H9 (cell line): ENCODE data around the gene HEG1. TPM values are rescaled to one million over a fixed set of nuclear protein-coding genes. Genes with fewer than 3 reads are reported as not detected.

Experiments
- DNase-seq: peaks from one replicate; pipeline ENCODE4 v3.0.0-alpha.2; 2017
- H2AFZ ChIP-seq: one replicate; pipeline ENCODE4 v1.6.1; 2013; ENCODE audit warnings: mild to moderate bottlenecking, low read length, control low read depth, moderate library complexity
- H2AK5ac ChIP-seq: 2 replicates; pipeline ENCODE4 v1.6.1; 2013; ENCODE audit warnings: low read length, control low read depth, mixed read lengths; ENCODE audit not compliant: insufficient read length
- H2BK120ac ChIP-seq: one replicate; pipeline ENCODE4 v1.6.1; 2013; ENCODE audit warnings: low read depth, mild to moderate bottlenecking, low read length, control low read depth, inconsistent platforms; ENCODE audit not compliant: poor library complexity, severe bottlenecking
- H2BK12ac ChIP-seq: 2 replicates; pipeline ENCODE4 v1.6.1; 2013; ENCODE audit warnings: low read length, control low read depth, mixed read lengths, low read depth; ENCODE audit not compliant: insufficient read length
- H2BK15ac ChIP-seq: 2 replicates; pipeline ENCODE4 v1.6.1; 2013; ENCODE audit warnings: low read depth, low read length, control low read depth
- H2BK20ac ChIP-seq: one replicate; pipeline ENCODE4 v1.6.1; 2013; ENCODE audit warnings: low read depth, mild to moderate bottlenecking, low read length, control low read depth, inconsistent platforms; ENCODE audit not compliant: poor library complexity, severe bottlenecking
- H2BK5ac ChIP-seq: 2 replicates; pipeline ENCODE4 v1.6.1; 2013; ENCODE audit warnings: low read length, control low read depth, mixed read lengths; ENCODE audit not compliant: insufficient read length
- H3K14ac ChIP-seq: 2 replicates; pipeline ENCODE4 v1.6.1; 2013; ENCODE audit warnings: low read length, control low read depth; ENCODE audit not compliant: insufficient read depth
- H3K18ac ChIP-seq: 2 replicates; pipeline ENCODE4 v1.6.1; 2013; ENCODE audit warnings: low read depth, mild to moderate bottlenecking, mixed read lengths, low read length, control low read depth; ENCODE audit not compliant: insufficient read length
- H3K23ac ChIP-seq: 2 replicates; pipeline ENCODE4 v1.6.1; 2013; ENCODE audit warnings: low read length, control low read depth, mixed read lengths, low read depth; ENCODE audit not compliant: insufficient read length
- H3K23me2 ChIP-seq: 2 replicates; pipeline ENCODE4 v1.6.1; 2013; ENCODE audit warnings: low read depth, mild to moderate bottlenecking, mixed read lengths, low read length, control low read depth; ENCODE audit not compliant: insufficient read length, poor library complexity, severe bottlenecking
- H3K27ac ChIP-seq: 2 replicates; pipeline ENCODE4 v1.5.1; 2013; ENCODE audit warnings: low read length, control low read depth, mixed read lengths, low read depth; ENCODE audit not compliant: insufficient read length
- H3K27me3 ChIP-seq: 2 replicates; pipeline ENCODE4 v1.6.1; 2013; ENCODE audit warnings: low read length, control low read depth, inconsistent platforms; ENCODE audit not compliant: insufficient read depth
- H3K4ac ChIP-seq: 2 replicates; pipeline ENCODE4 v1.6.1; 2013; ENCODE audit warnings: low read depth, mild to moderate bottlenecking, control low read depth, inconsistent platforms, low read length, moderate library complexity
- H3K4me1 ChIP-seq: 2 replicates; pipeline ENCODE4 v1.6.1; 2013; ENCODE audit warnings: low read length, control low read depth, inconsistent platforms; ENCODE audit not compliant: insufficient read depth
- H3K4me2 ChIP-seq: 2 replicates; pipeline ENCODE4 v1.6.1; 2013; ENCODE audit warnings: low read length, control low read depth, mixed read lengths; ENCODE audit not compliant: insufficient read length, insufficient read depth
- H3K56ac ChIP-seq: 2 replicates; pipeline ENCODE4 v1.6.1; 2013; ENCODE audit warnings: low read depth, mild to moderate bottlenecking, mixed read lengths, low read length, control low read depth; ENCODE audit not compliant: insufficient read length
- H3K79me1 ChIP-seq: 2 replicates; pipeline ENCODE4 v1.6.1; 2013; ENCODE audit warnings: low read depth, mild to moderate bottlenecking, moderate library complexity, low read length, control low read depth, inconsistent platforms; ENCODE audit not compliant: insufficient read depth, poor library complexity, severe bottlenecking
- H3K79me2 ChIP-seq: 2 replicates; pipeline ENCODE4 v1.6.1; 2013; ENCODE audit warnings: low read length, control low read depth, inconsistent platforms; ENCODE audit not compliant: insufficient read depth
- H3K9ac ChIP-seq: 2 replicates; pipeline ENCODE4 v1.6.1; 2013; ENCODE audit warnings: low read length, control low read depth, mixed read lengths; ENCODE audit not compliant: insufficient read length; ENCODE audit errors: extremely low read depth
- H3K9me3 ChIP-seq: one replicate; pipeline ENCODE4 v1.6.1; 2013; ENCODE audit warnings: low read depth, low read length, inconsistent platforms; ENCODE audit not compliant: control insufficient read depth
- H3T11ph ChIP-seq: one replicate; pipeline ENCODE4 v1.6.1; 2013; ENCODE audit warnings: mild to moderate bottlenecking, low read length, control low read depth, inconsistent platforms
- H4K20me1 ChIP-seq: one replicate; pipeline ENCODE4 v1.6.1; 2013; ENCODE audit not compliant: control insufficient read depth, insufficient read length, insufficient read depth
- H4K5ac ChIP-seq: 2 replicates; pipeline ENCODE4 v1.6.1; 2013; ENCODE audit warnings: low read depth, mild to moderate bottlenecking, mixed read lengths, low read length, control low read depth; ENCODE audit not compliant: insufficient read length
- H4K8ac ChIP-seq: replicated peaks from 2 replicates; pipeline ENCODE4 v1.6.1; 2013; ENCODE audit warnings: low read length, control low read depth, mixed read lengths, low read depth; ENCODE audit not compliant: insufficient read length
- H4K91ac ChIP-seq: 2 replicates; pipeline ENCODE4 v1.6.1; 2013; ENCODE audit warnings: low read depth, mild to moderate bottlenecking, moderate library complexity, mixed read lengths, low read length, control low read depth; ENCODE audit not compliant: insufficient read length
- H3K27ac Mint-ChIP-seq, 3 experiments: 2 replicates in 2 of 3; 3 replicates in 1 of 3; pipeline ENCODE4 v1.8.0; 2020 to 2021; ENCODE audit warnings: mixed read lengths in 3 of 3, mild to moderate bottlenecking in 1 of 3, moderate library complexity in 1 of 3
- H3K27me3 Mint-ChIP-seq: 2 replicates; pipeline ENCODE4 v1.8.0; 2021; ENCODE audit warnings: low read depth, mild to moderate bottlenecking, moderate library complexity, mixed read lengths
- H3K36me3 Mint-ChIP-seq, 3 experiments: 2 replicates in 2 of 3; 3 replicates in 1 of 3; pipeline ENCODE4 v1.8.0; 2020 to 2021; ENCODE audit warnings: low read depth in 3 of 3, mixed read lengths in 3 of 3; ENCODE audit not compliant: insufficient read depth in 1 of 3
- H3K4me1 Mint-ChIP-seq, 2 experiments: 2 replicates each; pipeline ENCODE4 v1.8.0; 2020; ENCODE audit warnings: mixed read lengths in 2 of 2
- H3K4me3 Mint-ChIP-seq, 2 experiments: 2 replicates in 1 of 2; 3 replicates in 1 of 2; pipeline ENCODE4 v1.8.0; 2020 to 2021; ENCODE audit warnings: mild to moderate bottlenecking in 2 of 2, mixed read lengths in 2 of 2, moderate library complexity in 1 of 2
- H3K9me3 Mint-ChIP-seq, 2 experiments: 2 replicates in 1 of 2; 3 replicates in 1 of 2; pipeline ENCODE4 v1.8.0; 2020; ENCODE audit warnings: mild to moderate bottlenecking in 2 of 2, mixed read lengths in 2 of 2, moderate library complexity in 1 of 2
- CTCF ChIP-seq: fragments of 200-600 bp; sonication (generic); conservative IDR thresholded peaks from 3 replicates; pipeline ENCODE4 v1.8.0; 2021; ENCODE audit warnings: antibody characterized with exemption, mild to moderate bottlenecking
- WGBS: extraction: QIAGEN DNeasy Blood & Tissue Kit; methylation state at CpG from one replicate; pipeline ENCODE4 v1.1.7; 2013; ENCODE audit warnings: missing lambda C conversion rate, low lambda C conversion rate, mixed read lengths; ENCODE audit not compliant: insufficient read length; ENCODE audit errors: extremely low coverage; 5-methylcytosine and 5-hydroxymethylcytosine counted together
- total RNA-seq: library from RNA; stranded (reverse); gene quantifications from 2 replicates; pipeline ENCODE4 v1.2.1, GENCODE V29; 2021

The HEG1 gene
- total RNA-seq, 1 experiment from 2014 or later: 10.3 TPM

DNA sequence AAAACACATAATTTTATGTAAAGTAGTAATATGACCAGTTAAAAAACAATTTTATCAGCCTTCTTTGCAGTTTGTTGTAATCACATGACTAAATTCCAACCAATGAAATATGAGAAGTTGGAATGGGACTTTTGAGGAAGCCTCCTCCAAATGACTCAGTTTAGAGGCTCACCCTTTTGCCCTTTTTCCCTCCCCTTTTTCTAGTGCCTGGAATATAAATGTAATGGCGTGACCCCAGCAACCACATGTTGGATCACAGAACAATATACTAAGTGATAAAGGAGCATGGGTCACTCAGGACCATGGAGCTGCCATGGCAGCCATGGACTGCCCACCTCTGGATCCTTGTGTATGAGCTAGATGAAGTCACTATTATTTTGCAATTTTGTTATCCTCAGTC, 48.8 kb upstream of the HEG1 start:
- no peak overlapping the region for H3T11ph ChIP-seq
- H4K91ac ChIP-seq: no peak overlapping the region
- Mint-ChIP-seq H3K27me3 (no peaks in the 10 kb centered on the region), H3K4me3 (no peak overlapping the region), H3K9me3 (peaks cover 0 to 2% of the 10 kb centered on the region in 2 experiments; a peak in 2 of 5 replicates), H3K36me3 (peaks cover 3 to 8% (median 7%) of the 10 kb centered on the region in 3 experiments), H3K27ac (no peak overlapping the region), H3K4me1 (peaks cover 8% of the 10 kb centered on the region in 2 experiments)
- H2BK5ac ChIP-seq: no peak overlapping the region
- no peak overlapping the region for H3K27ac ChIP-seq
- no peak overlapping the region for H3K23ac ChIP-seq
- no peak overlapping the region for H2BK20ac ChIP-seq
- H3K4me1 ChIP-seq: no peaks in the 10 kb centered on the region
- H3K9ac ChIP-seq: no peak overlapping the region
- DNase-seq: no peak
- no peak overlapping the region for H3K56ac ChIP-seq
- H3K4me2 ChIP-seq: no peak overlapping the region
- H3K27me3 ChIP-seq: no peaks in the 10 kb centered on the region
- no peak overlapping the region for H3K18ac ChIP-seq
- no peak overlapping the region for H4K8ac ChIP-seq
- H4K20me1 ChIP-seq: no peaks in the 10 kb centered on the region
- H2BK120ac ChIP-seq: no peak overlapping the region
- no CpG with 5 or more reads among the region's 1 CpG for WGBS
- H2AK5ac ChIP-seq: no peak overlapping the region
- no peaks in the 10 kb centered on the region for H3K23me2 ChIP-seq
- no peak overlapping the region for H4K5ac ChIP-seq
- H3K79me2 ChIP-seq: no peaks in the 10 kb centered on the region
- no peak overlapping the region for H3K4ac ChIP-seq
- TF ChIP-seq CTCF: no peak
- no peaks in the 10 kb centered on the region for H3K79me1 ChIP-seq
- H3K9me3 ChIP-seq: no peaks in the 10 kb centered on the region
- H2BK12ac ChIP-seq: no peak overlapping the region
- H2BK15ac ChIP-seq: no peak overlapping the region
- no peak overlapping the region for H3K14ac ChIP-seq
- H2AFZ ChIP-seq: no peak overlapping the region
